ENCODE measurements around the gene TNFRSF4.
A peak's percentile ranks its signal among the peaks of the same experiment; 100 is the strongest.

Gene TNFRSF4

DNA sequence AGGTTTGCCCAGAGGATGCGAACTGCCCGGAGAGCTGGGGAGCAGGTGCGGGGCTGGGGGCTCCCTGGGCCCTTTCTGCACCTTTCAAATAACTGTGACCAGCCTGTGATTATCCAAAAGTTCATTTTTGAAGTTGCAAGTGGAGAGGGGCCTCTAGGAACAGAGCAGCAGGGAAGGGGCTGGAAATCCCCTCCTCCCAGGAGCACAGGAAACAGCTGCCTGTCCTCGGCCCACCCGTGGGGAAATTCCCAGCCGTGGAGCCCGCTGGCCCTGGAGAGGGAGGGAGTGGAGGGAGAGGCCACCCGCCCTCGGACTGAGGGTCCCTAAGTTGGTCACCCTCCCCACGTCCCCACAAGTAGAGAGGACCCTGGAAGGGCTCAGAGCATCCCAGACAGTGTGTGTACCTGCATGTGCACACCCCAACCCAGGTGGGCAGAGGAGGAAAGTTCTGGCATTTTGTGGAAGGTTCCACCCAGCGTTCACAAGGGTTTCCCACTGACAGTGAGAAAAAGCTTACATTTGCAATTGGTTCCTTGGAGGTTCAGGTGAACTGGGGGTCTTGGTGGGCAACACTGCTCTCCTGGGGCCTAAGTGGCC is 1.2 kb upstream of the TNFRSF4 start:
- ATAC-seq (replicated peaks): no peak
- H3K9me3 Mint-ChIP-seq: no peaks in the 10 kb centered on the region
- H3K4me3 Mint-ChIP-seq: peak overlapping the region in 1 of 2 donors; percentile 70
- no peaks in the 10 kb centered on the region for H3K27me3 Mint-ChIP-seq
- H3K36me3 Mint-ChIP-seq (ENCODE audit: insufficient read depth): peaks cover 45% of the 10 kb centered on the region
- DNase-seq: no peak
- peaks cover 23 to 25% of the 10 kb centered on the region in 2 donors for H3K4me1 Mint-ChIP-seq (ENCODE audit: low read depth in 2 of 2)
- peak overlapping the region; percentile 28 to 98 for H3K27ac Mint-ChIP-seq

DNA sequence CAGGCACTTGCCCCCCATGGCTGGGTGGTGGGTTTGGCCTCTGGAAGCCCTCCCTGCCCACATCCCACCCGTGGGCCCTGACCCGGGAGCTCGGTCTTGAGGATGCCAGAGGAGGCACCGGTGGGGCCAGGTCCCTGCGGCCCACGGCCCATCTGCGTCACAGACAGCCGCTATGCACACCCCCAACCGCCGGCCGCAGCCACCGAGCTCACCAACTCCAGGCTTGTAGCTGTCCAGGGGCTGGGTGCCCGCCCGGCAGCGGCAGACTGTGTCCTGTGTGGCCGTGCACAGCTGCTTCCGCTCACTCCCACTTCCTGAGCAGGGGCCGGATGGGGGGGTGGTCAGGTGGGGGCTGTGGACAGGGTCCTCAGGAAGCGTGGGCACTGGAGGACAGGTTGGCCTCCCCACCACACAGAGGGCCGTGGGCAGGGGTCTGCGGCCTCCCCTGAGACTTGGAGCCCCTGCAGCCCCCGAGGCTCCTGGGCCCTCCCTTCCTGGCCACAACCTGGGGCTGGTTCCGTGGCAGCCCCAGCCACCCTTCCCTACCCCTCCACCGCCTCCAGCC is 1.1 kb downstream of the TNFRSF4 start:
- Mint-ChIP-seq H3K4me1 (ENCODE audit: low read depth in 2 of 2) (peaks cover 29% of the 10 kb centered on the region in 2 donors), H3K27ac (peak overlapping the region; percentile 16 to 69), H3K36me3 (ENCODE audit: insufficient read depth) (peaks cover 47% of the 10 kb centered on the region), H3K4me3 (peak overlapping the region; percentile 57 to 62), H3K27me3 (no peaks in the 10 kb centered on the region), H3K9me3 (no peaks in the 10 kb centered on the region)
- DNase-seq (peak; percentile 60 to 71 (median 71)), ATAC-seq (replicated peaks) (peak; percentile 60)

DNA sequence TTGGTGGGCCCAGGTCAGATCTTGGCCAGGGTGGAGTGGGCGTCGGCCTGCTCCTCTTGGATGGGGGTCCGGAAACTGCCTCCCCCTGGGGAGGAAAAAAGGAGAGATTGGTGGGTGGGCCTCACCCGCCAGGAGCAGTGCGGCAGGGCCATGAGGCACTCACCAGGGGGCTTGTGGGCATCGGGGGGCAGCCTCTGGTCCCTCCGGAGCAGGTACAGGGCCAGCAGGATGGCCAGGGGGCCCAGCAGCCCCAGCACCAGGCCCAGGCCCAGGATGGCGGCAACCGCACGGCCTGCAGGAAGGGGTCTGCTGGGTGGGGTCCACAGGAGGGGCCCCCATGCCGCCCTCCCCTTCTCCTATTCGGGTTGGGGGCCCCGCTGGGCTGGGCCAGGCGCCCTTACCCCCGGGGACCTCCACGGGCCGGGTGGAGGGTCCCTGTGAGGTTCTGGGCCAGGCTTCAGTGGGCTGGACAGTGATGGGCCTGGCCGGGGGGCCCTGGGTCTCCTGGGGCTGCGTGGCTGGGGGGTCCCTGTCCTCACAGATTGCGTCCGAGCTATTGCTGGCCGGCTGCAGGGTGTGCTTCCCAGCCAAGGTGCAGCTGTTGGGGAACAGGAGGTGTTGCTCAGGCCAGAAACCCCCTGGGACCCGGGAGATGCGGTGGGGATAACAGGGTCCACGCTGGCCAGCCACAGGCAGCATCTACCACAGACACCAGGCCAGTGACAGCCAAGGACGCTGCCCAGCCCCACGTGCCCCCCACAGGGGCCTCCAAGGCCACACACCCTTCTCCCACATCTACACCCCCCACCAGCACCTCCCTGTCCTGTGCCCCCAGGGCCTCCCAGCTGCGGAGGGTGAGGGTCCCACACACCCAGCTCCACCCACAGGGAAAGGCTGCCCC is 2.2 kb downstream of the TNFRSF4 start:
- peak overlapping the region; percentile 57 to 86 for H3K4me3 Mint-ChIP-seq
- no peak for ATAC-seq (replicated peaks)
- H3K36me3 Mint-ChIP-seq (ENCODE audit: insufficient read depth): peaks cover 39% of the 10 kb centered on the region
- peaks cover 27 to 32% of the 10 kb centered on the region in 2 donors for H3K4me1 Mint-ChIP-seq (ENCODE audit: low read depth in 2 of 2)
- peak overlapping the region; percentile 16 to 69 for H3K27ac Mint-ChIP-seq
- H3K27me3 Mint-ChIP-seq: no peaks in the 10 kb centered on the region
- H3K9me3 Mint-ChIP-seq: no peaks in the 10 kb centered on the region
- no peak for DNase-seq

DNA sequence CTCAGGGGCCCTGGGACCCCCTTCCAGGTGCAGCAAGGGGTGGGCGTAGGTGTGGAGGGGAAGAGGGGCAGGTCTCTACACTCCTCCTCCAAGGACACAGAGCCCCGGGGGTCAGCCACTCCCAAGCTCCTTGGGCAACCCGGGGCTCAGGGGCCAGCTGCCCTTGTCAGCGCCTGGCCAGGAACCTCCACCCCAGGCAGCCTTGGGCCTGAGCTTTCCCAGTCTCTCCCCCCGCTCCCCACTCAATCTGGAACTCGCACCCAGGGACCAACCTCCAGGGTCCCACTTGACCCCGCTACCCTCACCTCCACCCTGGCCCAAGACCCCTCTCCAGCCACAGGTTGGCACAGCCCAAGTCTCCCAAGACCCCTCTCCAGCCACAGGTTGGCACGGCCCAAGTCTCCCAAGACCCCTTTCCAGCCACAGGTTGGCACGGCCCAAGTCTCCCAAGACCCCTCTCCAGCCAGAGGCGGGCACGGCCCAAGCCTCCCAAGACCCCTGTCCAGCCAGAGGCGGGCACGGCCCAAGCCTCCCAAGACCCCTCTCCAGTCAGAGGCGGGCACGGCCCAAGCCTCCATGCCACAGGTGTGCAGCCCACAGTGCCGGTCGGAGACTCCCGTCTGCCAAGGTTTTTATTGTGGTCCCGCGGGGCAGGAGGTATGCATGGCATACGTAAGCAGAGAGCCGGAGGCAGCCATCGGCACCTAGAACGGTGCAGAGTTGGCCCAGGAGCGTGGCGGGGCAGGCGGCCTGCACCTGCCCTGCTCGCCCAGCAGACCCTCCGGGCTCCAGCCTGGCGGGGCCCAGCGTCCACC is 3.0 kb downstream of the TNFRSF4 start:
- peak overlapping the region; percentile 82 to 86 for H3K4me3 Mint-ChIP-seq

DNA sequence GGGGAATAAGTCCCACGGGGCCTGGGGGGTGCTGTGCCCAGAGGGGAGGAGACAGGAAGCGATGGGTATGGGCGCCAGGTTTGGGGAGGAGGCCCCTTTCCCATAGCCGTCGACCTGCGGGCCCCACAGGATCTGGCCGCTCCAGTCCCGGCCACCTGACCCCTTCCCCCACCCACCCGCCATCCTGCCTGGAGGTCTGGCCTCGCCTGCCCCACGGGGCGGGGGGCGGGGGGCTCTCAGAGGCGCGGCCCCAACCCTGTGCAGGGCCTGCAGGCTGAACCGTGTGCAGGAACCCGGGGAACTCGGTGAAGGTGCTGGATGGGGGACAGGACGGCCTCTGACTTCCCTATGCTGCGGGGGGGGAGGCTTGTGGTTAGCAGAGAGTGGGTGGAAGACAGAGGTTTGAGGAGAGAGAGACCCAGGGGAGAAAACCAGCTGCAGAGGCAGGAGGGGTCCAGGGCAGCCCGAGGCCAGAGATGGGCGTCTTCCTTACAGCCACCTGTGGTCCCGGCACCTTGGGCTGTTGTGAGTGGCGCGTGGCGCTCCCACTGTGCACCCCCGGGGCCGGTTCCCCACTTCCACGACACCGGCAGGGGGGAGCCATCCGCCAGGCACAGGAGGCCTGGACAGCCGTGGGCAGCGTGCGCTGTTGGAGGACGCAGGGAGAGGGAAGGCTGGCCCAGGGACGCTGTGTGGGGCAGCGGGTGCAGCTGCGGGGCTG is 5.1 kb downstream of the TNFRSF4 start:
- Mint-ChIP-seq H3K27me3 (no peaks in the 10 kb centered on the region), H3K36me3 (ENCODE audit: insufficient read depth) (peaks cover 29% of the 10 kb centered on the region), H3K27ac (peak overlapping the region; percentile 90 to 96), H3K9me3 (no peaks in the 10 kb centered on the region), H3K4me1 (ENCODE audit: low read depth in 2 of 2) (peaks cover 14 to 24% of the 10 kb centered on the region in 2 donors), H3K4me3 (peak overlapping the region; percentile 82 to 86)
- DNase-seq (peak in 2 of 3 experiments; percentile 44 to 48), ATAC-seq (replicated peaks) (peak; percentile 25)

More for the DNA sequence above, 3.0 kb downstream of the TNFRSF4 start:
- no peak for DNase-seq
- ATAC-seq (replicated peaks): no peak
- Mint-ChIP-seq H3K27me3 (no peaks in the 10 kb centered on the region), H3K27ac (peak overlapping the region in 1 of 2 donors; percentile 74), H3K4me1 (ENCODE audit: low read depth in 2 of 2) (peaks cover 21 to 28% of the 10 kb centered on the region in 2 donors), H3K36me3 (ENCODE audit: insufficient read depth) (peaks cover 35% of the 10 kb centered on the region), H3K9me3 (no peaks in the 10 kb centered on the region)

DNA sequence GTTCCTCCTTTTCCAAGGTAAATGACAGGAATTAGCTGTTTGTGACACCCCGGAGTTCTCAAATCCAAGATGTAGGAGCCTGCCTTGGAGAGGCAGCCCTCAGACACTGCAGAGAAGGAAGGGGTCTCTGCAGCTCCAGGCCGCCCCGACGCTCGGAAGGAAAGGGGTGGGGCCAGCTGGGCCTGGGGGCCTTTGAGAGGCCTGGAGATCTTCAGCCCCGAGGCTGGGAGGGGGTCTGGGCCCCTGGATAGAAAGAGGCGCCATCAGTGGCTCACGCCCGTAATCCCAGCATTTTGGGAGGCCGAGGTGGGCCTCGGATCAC is 6.4 kb downstream of the TNFRSF4 start:
- Mint-ChIP-seq H3K9me3 (no peaks in the 10 kb centered on the region), H3K27ac (peak overlapping the region; percentile 90 to 96), H3K4me3 (peak overlapping the region; percentile 82 to 86), H3K27me3 (no peaks in the 10 kb centered on the region), H3K4me1 (ENCODE audit: low read depth in 2 of 2) (peaks cover 14 to 24% of the 10 kb centered on the region in 2 donors), H3K36me3 (ENCODE audit: insufficient read depth) (peaks cover 18% of the 10 kb centered on the region)
- no peak for DNase-seq
- no peak for ATAC-seq (replicated peaks)

DNA sequence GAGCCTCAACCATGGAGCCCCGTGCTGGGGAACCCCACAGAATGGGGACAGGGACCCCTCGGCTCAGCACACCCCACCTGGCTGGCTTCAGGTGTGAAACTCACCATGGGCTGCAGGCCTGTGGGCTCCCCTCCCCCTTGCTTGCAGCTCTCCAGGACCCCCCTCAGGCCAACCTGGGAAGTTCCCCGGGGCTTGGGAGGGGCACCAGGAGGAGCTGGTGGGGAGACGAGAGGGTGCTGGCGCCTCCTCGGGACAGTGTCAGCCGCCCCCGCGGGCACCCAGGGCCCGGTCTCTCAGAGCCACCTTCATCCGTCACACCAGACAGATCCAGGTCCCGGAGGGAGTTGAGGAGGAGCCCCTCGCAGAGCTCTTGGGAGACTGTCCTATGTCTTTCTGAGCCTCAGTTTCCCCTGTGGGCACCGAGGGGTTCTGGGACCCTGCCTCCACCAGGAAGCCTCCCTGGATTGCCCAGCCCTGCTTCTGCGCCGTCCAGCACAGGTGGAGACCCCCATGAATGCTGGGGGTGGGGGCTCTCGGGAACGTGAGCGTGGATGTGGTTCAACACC is 6.9 kb downstream of the TNFRSF4 start:
- Mint-ChIP-seq H3K27ac (no peak overlapping the region), H3K36me3 (ENCODE audit: insufficient read depth) (peaks cover 18% of the 10 kb centered on the region), H3K4me1 (ENCODE audit: low read depth in 2 of 2) (peaks cover 14 to 21% of the 10 kb centered on the region in 2 donors), H3K9me3 (no peaks in the 10 kb centered on the region), H3K27me3 (no peaks in the 10 kb centered on the region), H3K4me3 (peak overlapping the region; percentile 67 to 86)
- no peak for DNase-seq
- ATAC-seq (replicated peaks): no peak

DNA sequence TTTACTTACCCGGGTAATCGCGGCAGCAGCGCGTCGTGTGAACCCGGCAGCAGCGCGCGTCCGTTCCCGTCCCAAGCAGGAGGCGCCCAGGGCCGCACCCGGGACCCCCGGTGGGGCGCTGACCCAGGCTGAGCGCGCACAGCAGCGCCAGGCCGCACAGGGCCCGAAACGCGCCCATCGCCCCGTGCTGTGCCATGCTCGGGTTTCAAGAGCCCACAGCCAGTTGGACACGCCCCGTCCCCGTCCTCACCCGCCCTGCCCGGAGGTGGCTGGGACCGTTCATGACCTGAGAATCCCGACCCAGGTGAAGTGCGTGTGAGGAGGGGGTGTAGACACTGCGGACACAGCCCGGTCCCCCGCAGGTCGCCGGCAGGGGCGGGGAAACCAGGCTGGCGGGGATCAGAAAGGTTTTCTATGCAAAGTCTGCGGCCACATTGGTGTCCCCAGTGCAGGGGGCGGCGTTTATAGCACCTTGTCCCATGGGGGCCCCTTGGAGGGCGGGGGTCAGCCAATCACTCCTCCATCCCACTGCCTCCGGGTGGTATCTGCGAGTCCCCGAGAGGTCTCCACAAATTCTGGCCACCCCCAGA is 7.5 kb downstream of the TNFRSF4 start, which contains the start of gene TNFRSF18:
Gene TNFRSF18 (minus strand): TSS at position 217 of the 590 bp plus-strand sequence. CDS start 21 bp downstream, at position 196.
- H3K27me3 Mint-ChIP-seq: no peaks in the 10 kb centered on the region
- peaks cover 18% of the 10 kb centered on the region for H3K36me3 Mint-ChIP-seq (ENCODE audit: insufficient read depth)
- no peak within 1 kb of the TSS for H3K27ac Mint-ChIP-seq
- H3K9me3 Mint-ChIP-seq: no peaks in the 10 kb centered on the region
- H3K4me3 Mint-ChIP-seq: peak within 1 kb of the TSS; percentile 67 to 86
- no peak for DNase-seq
- H3K4me1 Mint-ChIP-seq (ENCODE audit: low read depth in 2 of 2): peaks cover 14 to 21% of the 10 kb centered on the region in 2 donors
- ATAC-seq (replicated peaks): no peak

DNA sequence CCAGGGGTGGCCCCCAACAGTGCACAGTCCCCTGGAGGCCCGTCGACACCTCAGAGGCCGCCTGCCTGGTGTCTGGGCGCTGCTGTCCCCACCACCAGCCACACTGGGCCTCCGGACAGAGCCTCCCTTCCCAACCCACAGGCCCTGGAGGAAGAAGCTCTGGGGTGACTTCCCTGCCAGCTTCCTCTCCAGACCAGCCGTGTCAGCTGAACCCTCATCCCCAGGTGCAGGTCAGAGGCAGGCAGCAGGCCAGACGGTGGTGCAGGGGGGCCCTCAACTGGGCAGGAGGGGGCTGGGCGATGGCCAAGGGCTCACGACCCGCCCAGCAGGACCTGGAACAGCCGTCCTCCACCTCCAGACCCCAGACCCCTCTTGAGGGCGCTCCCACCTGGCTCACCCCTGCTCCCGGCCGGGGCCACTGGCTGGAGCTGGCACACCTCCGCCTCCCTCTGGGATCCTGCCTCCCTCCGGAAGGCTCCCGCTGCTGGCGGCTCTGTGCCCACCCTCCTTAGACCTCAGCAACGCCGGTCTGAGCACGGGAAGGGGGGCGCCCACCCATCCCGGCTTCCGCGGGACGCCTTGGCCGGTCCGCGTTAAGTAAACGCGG is 8.1 kb downstream of the TNFRSF4 start:
- Mint-ChIP-seq H3K4me1 (ENCODE audit: low read depth in 2 of 2) (peaks cover 14 to 15% of the 10 kb centered on the region in 2 donors), H3K27me3 (no peaks in the 10 kb centered on the region), H3K4me3 (peak overlapping the region; percentile 67 to 70), H3K27ac (no peak overlapping the region), H3K9me3 (no peaks in the 10 kb centered on the region), H3K36me3 (ENCODE audit: insufficient read depth) (peaks cover 18% of the 10 kb centered on the region)
- no peak for ATAC-seq (replicated peaks)
- no peak for DNase-seq

DNA sequence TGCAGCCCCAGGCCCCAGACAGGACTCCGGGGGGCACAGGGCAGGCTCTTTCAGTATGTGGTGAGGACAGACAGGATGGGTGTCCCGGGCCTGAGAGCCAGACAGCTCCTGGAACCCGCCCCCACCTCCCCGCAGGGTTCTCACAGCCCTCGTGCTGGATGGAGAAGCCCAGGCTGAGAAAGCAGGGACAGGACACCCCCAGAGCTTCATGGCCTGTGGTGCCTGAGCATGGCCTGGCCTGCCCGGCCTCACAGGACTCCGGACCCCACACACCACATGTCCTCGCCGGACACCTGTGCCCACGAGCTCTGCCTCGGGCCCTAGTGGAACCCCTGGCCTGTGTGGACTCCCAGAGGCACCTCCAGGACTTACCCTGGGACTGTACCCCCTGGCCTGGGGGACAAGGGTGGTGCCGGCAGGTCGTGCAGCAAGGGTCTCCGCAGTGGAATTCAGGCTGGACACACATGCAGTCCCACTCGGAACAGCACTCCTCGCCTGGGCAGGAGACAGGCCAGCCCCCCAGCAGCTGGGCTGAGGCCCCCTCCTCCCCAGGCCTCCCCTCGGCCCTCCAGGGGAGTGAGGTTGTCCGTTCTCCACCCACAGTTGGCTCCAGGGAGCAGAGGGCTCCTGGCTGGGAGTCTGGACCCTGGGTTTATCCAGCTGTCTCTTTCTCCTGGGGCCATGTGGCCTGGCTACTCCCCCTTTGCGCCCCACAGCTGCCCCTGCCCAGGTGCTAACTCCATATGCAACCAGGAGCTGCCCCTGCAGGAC is 8.8 kb downstream of the TNFRSF4 start:
- H3K36me3 Mint-ChIP-seq (ENCODE audit: insufficient read depth): peaks cover 18% of the 10 kb centered on the region
- ATAC-seq (replicated peaks): no peak
- H3K4me1 Mint-ChIP-seq (ENCODE audit: low read depth in 2 of 2): peaks cover 18% of the 10 kb centered on the region in 2 donors

DNA sequence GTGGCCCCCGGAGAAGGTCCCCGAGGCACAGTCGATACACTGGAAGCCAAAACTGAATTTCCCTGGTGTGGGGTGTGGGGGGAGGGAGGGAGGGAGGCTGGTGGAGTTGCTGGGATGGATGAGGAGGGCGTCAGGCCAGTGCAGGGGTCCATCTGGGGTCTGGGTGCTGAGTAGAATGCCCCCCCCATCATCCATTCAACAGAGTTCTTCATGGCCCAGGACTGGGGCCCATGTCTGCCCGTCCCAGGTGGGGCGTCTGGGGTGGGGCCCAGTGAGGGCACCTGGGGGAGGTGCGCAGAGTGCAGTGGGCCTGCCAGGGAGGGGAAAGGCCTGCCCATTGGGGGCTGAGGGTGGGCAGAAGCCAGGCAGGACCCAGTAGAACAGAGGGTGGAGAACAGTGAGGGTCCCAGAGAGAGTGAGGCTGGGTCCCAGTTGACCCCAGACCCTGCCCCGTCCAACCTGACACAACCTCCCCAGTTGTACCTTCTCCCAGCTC is 9.5 kb downstream of the TNFRSF4 start:
- peaks cover 18% of the 10 kb centered on the region for H3K36me3 Mint-ChIP-seq (ENCODE audit: insufficient read depth)
- no peak overlapping the region for H3K27ac Mint-ChIP-seq
- no peak for DNase-seq
- no peak for ATAC-seq (replicated peaks)
- no peaks in the 10 kb centered on the region for H3K9me3 Mint-ChIP-seq
- no peaks in the 10 kb centered on the region for H3K27me3 Mint-ChIP-seq
- no peak overlapping the region for H3K4me3 Mint-ChIP-seq
- H3K4me1 Mint-ChIP-seq (ENCODE audit: low read depth in 2 of 2): peaks cover 17 to 18% of the 10 kb centered on the region in 2 donors

More for the DNA sequence above, 8.8 kb downstream of the TNFRSF4 start:
- DNase-seq: no peak
- Mint-ChIP-seq H3K9me3 (no peaks in the 10 kb centered on the region), H3K27me3 (no peaks in the 10 kb centered on the region), H3K4me3 (peak overlapping the region; percentile 37 to 70), H3K27ac (no peak overlapping the region)

All from effector memory CD8-positive, alpha-beta T cell (primary cell).